H9 (cell line): ENCODE results near the gene VAMP8. TPM values are rescaled to one million over a fixed set of nuclear protein-coding genes. Genes with fewer than 3 reads are reported as not detected.

Experiments
- DNase-seq: peaks from one replicate; pipeline ENCODE4 v3.0.0-alpha.2; 2017
- H2AFZ ChIP-seq: one replicate; pipeline ENCODE4 v1.6.1; 2013; ENCODE audit warnings: mild to moderate bottlenecking, low read length, control low read depth, moderate library complexity
- H2AK5ac ChIP-seq: 2 replicates; pipeline ENCODE4 v1.6.1; 2013; ENCODE audit warnings: low read length, control low read depth, mixed read lengths; ENCODE audit not compliant: insufficient read length
- H2BK120ac ChIP-seq: one replicate; pipeline ENCODE4 v1.6.1; 2013; ENCODE audit warnings: low read depth, mild to moderate bottlenecking, low read length, control low read depth, inconsistent platforms; ENCODE audit not compliant: poor library complexity, severe bottlenecking
- H2BK12ac ChIP-seq: 2 replicates; pipeline ENCODE4 v1.6.1; 2013; ENCODE audit warnings: low read length, control low read depth, mixed read lengths, low read depth; ENCODE audit not compliant: insufficient read length
- H2BK15ac ChIP-seq: 2 replicates; pipeline ENCODE4 v1.6.1; 2013; ENCODE audit warnings: low read depth, low read length, control low read depth
- H2BK20ac ChIP-seq: one replicate; pipeline ENCODE4 v1.6.1; 2013; ENCODE audit warnings: low read depth, mild to moderate bottlenecking, low read length, control low read depth, inconsistent platforms; ENCODE audit not compliant: poor library complexity, severe bottlenecking
- H2BK5ac ChIP-seq: 2 replicates; pipeline ENCODE4 v1.6.1; 2013; ENCODE audit warnings: low read length, control low read depth, mixed read lengths; ENCODE audit not compliant: insufficient read length
- H3K14ac ChIP-seq: 2 replicates; pipeline ENCODE4 v1.6.1; 2013; ENCODE audit warnings: low read length, control low read depth; ENCODE audit not compliant: insufficient read depth
- H3K18ac ChIP-seq: 2 replicates; pipeline ENCODE4 v1.6.1; 2013; ENCODE audit warnings: low read depth, mild to moderate bottlenecking, mixed read lengths, low read length, control low read depth; ENCODE audit not compliant: insufficient read length
- H3K23ac ChIP-seq: 2 replicates; pipeline ENCODE4 v1.6.1; 2013; ENCODE audit warnings: low read length, control low read depth, mixed read lengths, low read depth; ENCODE audit not compliant: insufficient read length
- H3K23me2 ChIP-seq: 2 replicates; pipeline ENCODE4 v1.6.1; 2013; ENCODE audit warnings: low read depth, mild to moderate bottlenecking, mixed read lengths, low read length, control low read depth; ENCODE audit not compliant: insufficient read length, poor library complexity, severe bottlenecking
- H3K27ac ChIP-seq: 2 replicates; pipeline ENCODE4 v1.5.1; 2013; ENCODE audit warnings: low read length, control low read depth, mixed read lengths, low read depth; ENCODE audit not compliant: insufficient read length
- H3K27me3 ChIP-seq: 2 replicates; pipeline ENCODE4 v1.6.1; 2013; ENCODE audit warnings: low read length, control low read depth, inconsistent platforms; ENCODE audit not compliant: insufficient read depth
- H3K4ac ChIP-seq: 2 replicates; pipeline ENCODE4 v1.6.1; 2013; ENCODE audit warnings: low read depth, mild to moderate bottlenecking, control low read depth, inconsistent platforms, low read length, moderate library complexity
- H3K4me1 ChIP-seq: 2 replicates; pipeline ENCODE4 v1.6.1; 2013; ENCODE audit warnings: low read length, control low read depth, inconsistent platforms; ENCODE audit not compliant: insufficient read depth
- H3K4me2 ChIP-seq: 2 replicates; pipeline ENCODE4 v1.6.1; 2013; ENCODE audit warnings: low read length, control low read depth, mixed read lengths; ENCODE audit not compliant: insufficient read length, insufficient read depth
- H3K56ac ChIP-seq: 2 replicates; pipeline ENCODE4 v1.6.1; 2013; ENCODE audit warnings: low read depth, mild to moderate bottlenecking, mixed read lengths, low read length, control low read depth; ENCODE audit not compliant: insufficient read length
- H3K79me1 ChIP-seq: 2 replicates; pipeline ENCODE4 v1.6.1; 2013; ENCODE audit warnings: low read depth, mild to moderate bottlenecking, moderate library complexity, low read length, control low read depth, inconsistent platforms; ENCODE audit not compliant: insufficient read depth, poor library complexity, severe bottlenecking
- H3K79me2 ChIP-seq: 2 replicates; pipeline ENCODE4 v1.6.1; 2013; ENCODE audit warnings: low read length, control low read depth, inconsistent platforms; ENCODE audit not compliant: insufficient read depth
- H3K9ac ChIP-seq: 2 replicates; pipeline ENCODE4 v1.6.1; 2013; ENCODE audit warnings: low read length, control low read depth, mixed read lengths; ENCODE audit not compliant: insufficient read length; ENCODE audit errors: extremely low read depth
- H3K9me3 ChIP-seq: one replicate; pipeline ENCODE4 v1.6.1; 2013; ENCODE audit warnings: low read depth, low read length, inconsistent platforms; ENCODE audit not compliant: control insufficient read depth
- H3T11ph ChIP-seq: one replicate; pipeline ENCODE4 v1.6.1; 2013; ENCODE audit warnings: mild to moderate bottlenecking, low read length, control low read depth, inconsistent platforms
- H4K20me1 ChIP-seq: one replicate; pipeline ENCODE4 v1.6.1; 2013; ENCODE audit not compliant: control insufficient read depth, insufficient read length, insufficient read depth
- H4K5ac ChIP-seq: 2 replicates; pipeline ENCODE4 v1.6.1; 2013; ENCODE audit warnings: low read depth, mild to moderate bottlenecking, mixed read lengths, low read length, control low read depth; ENCODE audit not compliant: insufficient read length
- H4K8ac ChIP-seq: replicated peaks from 2 replicates; pipeline ENCODE4 v1.6.1; 2013; ENCODE audit warnings: low read length, control low read depth, mixed read lengths, low read depth; ENCODE audit not compliant: insufficient read length
- H4K91ac ChIP-seq: 2 replicates; pipeline ENCODE4 v1.6.1; 2013; ENCODE audit warnings: low read depth, mild to moderate bottlenecking, moderate library complexity, mixed read lengths, low read length, control low read depth; ENCODE audit not compliant: insufficient read length
- H3K27ac Mint-ChIP-seq, 3 experiments: 2 replicates in 2 of 3; 3 replicates in 1 of 3; pipeline ENCODE4 v1.8.0; 2020 to 2021; ENCODE audit warnings: mixed read lengths in 3 of 3, mild to moderate bottlenecking in 1 of 3, moderate library complexity in 1 of 3
- H3K27me3 Mint-ChIP-seq: 2 replicates; pipeline ENCODE4 v1.8.0; 2021; ENCODE audit warnings: low read depth, mild to moderate bottlenecking, moderate library complexity, mixed read lengths
- H3K36me3 Mint-ChIP-seq, 3 experiments: 2 replicates in 2 of 3; 3 replicates in 1 of 3; pipeline ENCODE4 v1.8.0; 2020 to 2021; ENCODE audit warnings: low read depth in 3 of 3, mixed read lengths in 3 of 3; ENCODE audit not compliant: insufficient read depth in 1 of 3
- H3K4me1 Mint-ChIP-seq, 2 experiments: 2 replicates each; pipeline ENCODE4 v1.8.0; 2020; ENCODE audit warnings: mixed read lengths in 2 of 2
- H3K4me3 Mint-ChIP-seq, 2 experiments: 2 replicates in 1 of 2; 3 replicates in 1 of 2; pipeline ENCODE4 v1.8.0; 2020 to 2021; ENCODE audit warnings: mild to moderate bottlenecking in 2 of 2, mixed read lengths in 2 of 2, moderate library complexity in 1 of 2
- H3K9me3 Mint-ChIP-seq, 2 experiments: 2 replicates in 1 of 2; 3 replicates in 1 of 2; pipeline ENCODE4 v1.8.0; 2020; ENCODE audit warnings: mild to moderate bottlenecking in 2 of 2, mixed read lengths in 2 of 2, moderate library complexity in 1 of 2
- CTCF ChIP-seq: fragments of 200-600 bp; sonication (generic); conservative IDR thresholded peaks from 3 replicates; pipeline ENCODE4 v1.8.0; 2021; ENCODE audit warnings: antibody characterized with exemption, mild to moderate bottlenecking
- WGBS: extraction: QIAGEN DNeasy Blood & Tissue Kit; methylation state at CpG from one replicate; pipeline ENCODE4 v1.1.7; 2013; ENCODE audit warnings: missing lambda C conversion rate, low lambda C conversion rate, mixed read lengths; ENCODE audit not compliant: insufficient read length; ENCODE audit errors: extremely low coverage; 5-methylcytosine and 5-hydroxymethylcytosine counted together
- total RNA-seq: library from RNA; stranded (reverse); gene quantifications from 2 replicates; pipeline ENCODE4 v1.2.1, GENCODE V29; 2021

VAMP8 gene
- total RNA-seq, 1 experiment from 2014 or later, result 33.4 TPM

DNA sequence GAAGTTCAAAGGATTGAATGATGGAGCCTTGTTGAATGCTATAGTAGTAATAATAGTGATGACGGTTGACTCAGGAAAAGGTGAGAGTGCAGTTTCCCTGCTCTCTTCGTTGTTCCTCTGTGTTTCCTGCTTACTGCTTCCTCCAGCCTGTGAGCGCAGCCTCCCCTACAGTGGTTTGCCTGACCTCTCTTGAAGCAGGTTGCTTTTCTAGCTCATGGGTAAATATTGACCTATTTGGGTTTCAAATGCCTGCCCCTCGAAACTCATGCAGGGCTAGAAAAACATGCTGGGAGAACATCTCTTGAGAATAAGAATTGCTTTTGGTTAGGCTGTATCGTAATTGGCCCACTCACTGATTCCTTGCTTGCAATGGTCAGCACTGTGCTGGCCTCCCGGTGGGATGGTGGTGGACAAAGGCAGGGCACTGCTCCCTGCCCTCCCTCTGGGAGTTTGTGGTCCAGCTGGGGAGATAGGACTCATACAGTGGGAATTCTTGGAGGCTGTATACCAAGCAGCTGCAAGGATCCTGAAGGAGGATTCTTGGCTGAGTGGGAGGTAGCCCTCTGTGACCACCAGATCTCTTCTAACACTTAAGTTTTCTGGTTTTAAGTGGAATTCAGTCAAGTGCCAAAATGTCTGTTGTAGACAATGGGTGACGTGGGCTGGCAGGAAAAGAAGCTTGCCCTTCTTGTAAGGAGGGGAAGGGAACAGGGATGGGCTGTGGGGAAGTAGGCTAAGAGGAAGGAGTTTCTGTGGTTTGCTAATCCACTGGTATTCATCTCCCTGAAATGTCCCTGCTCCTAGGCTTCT is 12.8 kb downstream of the VAMP8 start:
- H3K27me3 ChIP-seq, result no peaks in the 10 kb centered on the region; the same call in 1 of the 2 replicates
- H3K4me1 Mint-ChIP-seq, result peaks cover 8 to 11% of the 10 kb centered on the region in 2 experiments
- no peaks in the 10 kb centered on the region; a peak in 1 of 5 replicates for H3K9me3 Mint-ChIP-seq

More for the DNA sequence above, 12.8 kb downstream of the VAMP8 start:
- Histone ChIP-seq H3K23ac (no peak overlapping the region), H3K56ac (no peak overlapping the region), H4K91ac (no peak overlapping the region), H3K9me3 (no peaks in the 10 kb centered on the region), H3T11ph (no peak overlapping the region), H2BK15ac (no peak overlapping the region), H3K79me1 (no peaks in the 10 kb centered on the region), H2BK120ac (no peak overlapping the region), H4K20me1 (no peaks in the 10 kb centered on the region), H3K79me2 (no peaks in the 10 kb centered on the region), H2BK12ac (no peak overlapping the region), H3K18ac (no peak overlapping the region), H4K5ac (no peak overlapping the region), H3K4me1 (no peaks in the 10 kb centered on the region; the same call in 1 of the 2 replicates), H2AFZ (no peak overlapping the region), H2AK5ac (no peak overlapping the region), H4K8ac (no peak overlapping the region), H2BK20ac (no peak overlapping the region), H3K9ac (no peak overlapping the region), H3K4me2 (no peak overlapping the region), H2BK5ac (no peak overlapping the region), H3K4ac (no peak overlapping the region), H3K27ac (no peak overlapping the region), H3K14ac (no peak overlapping the region), H3K23me2 (peaks cover 3% of the 10 kb centered on the region)
- DNase-seq, result no peak
- Mint-ChIP-seq H3K27ac (no peak overlapping the region), H3K36me3 (no peaks in the 10 kb centered on the region), H3K27me3 (peaks cover 28% of the 10 kb centered on the region), H3K4me3 (no peak overlapping the region; a peak in 2 of 5 replicates)
- no peak for TF ChIP-seq CTCF
- WGBS, result no CpG with 5 or more reads among the region's 7 CpGs
